ENCODE results near the gene PYGO2.

PYGO2 gene

DNA sequence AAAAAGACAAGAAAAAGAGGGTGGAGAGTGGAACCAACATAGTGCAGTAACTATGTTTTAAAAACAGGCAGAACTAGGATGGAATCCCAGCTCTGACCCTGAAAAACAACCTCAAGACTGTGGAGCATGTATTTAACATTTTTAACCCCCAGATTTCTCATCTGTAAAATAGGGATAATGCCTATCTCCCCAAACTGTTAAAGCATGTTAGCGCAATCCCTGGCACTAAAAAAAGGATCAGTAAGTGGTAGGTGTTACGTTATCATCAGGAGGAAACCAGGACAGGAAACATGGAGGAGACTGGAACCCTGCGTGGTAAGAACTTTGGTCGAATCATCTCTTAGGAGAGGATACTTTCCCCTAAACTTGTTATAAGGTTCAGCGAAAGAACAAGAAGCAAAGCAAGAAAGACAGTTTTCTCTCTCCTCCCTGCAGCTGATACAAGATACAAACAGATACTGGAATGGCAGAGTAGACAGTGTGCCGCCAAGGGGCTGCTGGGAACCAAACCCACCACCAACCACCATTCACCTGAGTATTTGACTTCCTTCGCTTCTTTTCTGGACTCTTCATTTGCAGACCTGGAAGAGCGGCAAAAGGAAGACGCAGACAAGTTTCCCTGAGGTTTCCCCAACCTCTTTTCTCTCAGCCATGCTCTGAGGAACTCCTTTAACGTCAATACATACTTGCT is 991 bp downstream of the PYGO2 start:
- TF ChIP-seq CTCF (IDR thresholded peaks at IDR 0.05), result no peak

DNA sequence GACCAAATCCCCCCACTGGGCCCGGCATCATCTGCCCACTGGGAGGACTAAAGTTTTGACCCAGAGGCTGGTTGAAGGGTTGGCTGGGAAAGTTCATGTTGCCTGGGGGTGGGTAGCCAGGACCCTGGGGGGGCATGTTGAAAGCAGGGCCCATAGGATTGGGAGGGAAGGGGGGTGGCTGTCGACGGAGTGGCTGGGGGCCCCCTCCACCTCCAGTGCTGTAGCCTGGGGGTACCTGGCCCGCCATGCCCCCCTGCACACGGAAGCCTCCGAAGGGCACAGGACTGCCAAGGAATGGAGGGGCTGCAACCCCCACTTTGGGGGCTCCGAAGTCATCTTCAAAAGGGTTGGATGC is 2.2 kb downstream of the PYGO2 start:
- no peak for TF ChIP-seq CTCF (IDR thresholded peaks at IDR 0.05)

GRCh38 chr1:154958681-154959425 is 2.7 kb downstream of the PYGO2 start:
- no peak for TF ChIP-seq CTCF (IDR thresholded peaks at IDR 0.05)

DNA sequence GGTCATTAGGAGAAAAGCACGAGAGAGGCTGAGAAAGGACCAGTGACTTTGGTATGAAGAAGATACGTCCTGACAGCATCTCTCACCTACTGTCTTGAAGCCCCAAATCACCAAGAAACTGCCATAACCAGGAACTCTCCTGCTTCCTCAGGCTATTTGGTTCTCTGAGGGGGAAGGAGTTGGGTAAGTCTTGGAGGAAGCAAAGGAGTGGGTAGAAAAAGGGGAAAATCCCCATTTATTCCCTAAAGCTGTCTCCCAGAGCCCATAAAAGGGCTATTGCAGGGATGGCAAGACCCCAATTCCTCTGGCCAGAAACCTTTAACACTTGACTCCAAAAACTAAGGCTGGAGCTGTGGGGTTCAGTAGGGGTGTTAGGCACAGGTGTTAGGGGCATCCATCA is 3.5 kb downstream of the PYGO2 start:
- no peak for TF ChIP-seq CTCF (IDR thresholded peaks at IDR 0.05)

DNA sequence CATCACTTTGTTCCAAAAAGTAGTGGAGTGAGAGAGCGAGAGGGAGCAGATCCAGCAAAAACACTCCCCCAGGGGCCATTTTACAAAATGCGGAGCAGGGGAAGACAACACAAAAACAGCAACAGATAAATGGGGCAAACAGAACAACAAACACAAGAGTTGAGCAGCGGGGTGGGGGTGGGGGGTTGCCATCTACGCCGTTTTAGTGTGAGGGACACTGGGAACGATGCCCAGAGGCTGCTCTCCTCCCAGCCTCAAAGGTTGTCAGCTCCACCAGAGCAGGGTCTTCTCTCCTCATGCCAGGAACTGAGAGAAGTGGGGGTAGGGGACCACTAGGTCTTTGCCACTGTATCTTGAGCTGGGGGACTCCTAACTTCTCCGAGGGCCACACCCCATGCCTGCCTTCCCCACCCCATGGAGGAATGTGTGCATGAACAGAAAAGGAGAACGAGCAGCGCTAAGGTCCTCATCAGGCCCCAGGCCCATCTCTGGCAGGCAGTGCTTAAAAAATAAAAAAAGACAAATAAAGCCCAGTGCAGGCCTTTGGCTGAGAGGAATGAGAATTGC is 4.4 kb downstream of the PYGO2 start:
- TF ChIP-seq CTCF (IDR thresholded peaks at IDR 0.05), result no peak

DNA sequence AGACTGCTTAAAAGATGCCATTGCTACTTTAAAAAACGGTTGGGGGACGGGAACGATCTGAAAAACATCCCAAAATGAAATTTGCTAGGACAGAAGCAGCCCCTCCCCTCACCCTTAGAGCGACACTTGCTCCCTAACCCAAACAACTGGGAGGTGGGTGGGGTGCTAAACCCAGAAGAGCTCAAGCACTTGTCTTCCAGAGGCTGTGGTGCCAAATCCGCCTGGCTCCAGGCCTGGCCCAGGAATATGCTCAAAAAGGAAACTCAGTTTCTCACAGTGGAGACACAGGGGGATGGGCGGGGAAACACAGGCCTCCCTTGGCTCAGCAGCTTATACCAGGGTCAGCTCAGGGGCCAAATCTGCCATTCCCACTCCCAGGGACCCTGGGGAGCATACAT is 5.0 kb downstream of the PYGO2 start:
- TF ChIP-seq CTCF (IDR thresholded peaks at IDR 0.05), result no peak

GRCh38 chr1:154955718-154956543 is 5.7 kb downstream of the PYGO2 start, which contains the start of gene PBXIP1:
Gene PBXIP1, minus strand, starts transcription at chr1:154956099. Its CDS starts 2,378 bp downstream, at chr1:154953721.
- TF ChIP-seq CTCF (IDR thresholded peaks at IDR 0.05), result peak; percentile 32; the same call in 1 of the 2 replicates

Data from LNCAP (cell line).